ENCODE results near the gene CPPED1. TPM values are rescaled to one million over a fixed set of nuclear protein-coding genes. Genes with fewer than 3 reads are reported as not detected.

CPPED1 gene
- total and polyA plus RNA-seq, 2 of the 4 experiments (the other 2 are of a cell fraction): 5.1 to 6.5 TPM

GRCh38 chr16:12688951-12689850, 114.5 kb downstream of the CPPED1 start:
- POLR2A ChIA-PET (ENCODE audit: unreplicated experiment): no interaction called here
- H4K20me1 ChIP-seq (ENCODE audit: insufficient read depth, low read length): no peaks in the 10 kb centered on the region
- no peaks in the 10 kb centered on the region for H3K36me3 ChIP-seq (ENCODE audit: control insufficient read depth, insufficient read depth, low read length)
- intact Hi-C loops (cut with micrococcal nuclease): no loop called here
- in situ Hi-C loops (cut with MboI; ENCODE audit: low sequenced_read_pairs): no loop called here
- H3K9ac ChIP-seq (ENCODE audit: low read depth, low read length): no peak overlapping the region
- no peak overlapping the region for H2AK5ac ChIP-seq (ENCODE audit: low read depth, low read length)
- ATAC-seq (ENCODE audit: low read depth): no peak
- no peaks in the 10 kb centered on the region for H3K79me1 ChIP-seq (ENCODE audit: low read depth in 1 of 2, low read length in 2 of 2)
- no peaks in the 10 kb centered on the region for H3K27me3 ChIP-seq (ENCODE audit: control insufficient read depth, insufficient read depth, low read length)
- H4K8ac ChIP-seq (ENCODE audit: low read depth in 2 of 2, low read length in 2 of 2): no peak overlapping the region
- no TSS peak for BruUV-seq (replicated peaks)
- H2AFZ ChIP-seq (replicated peaks; ENCODE audit: low read length, poor library complexity): no peak overlapping the region
- no peaks in the 10 kb centered on the region for H3K9me3 ChIP-seq (ENCODE audit: control insufficient read depth, insufficient read depth, low read length)
- H2BK120ac ChIP-seq (ENCODE audit: low read depth, low read length): no peak overlapping the region
- no peak overlapping the region for H4K5ac ChIP-seq (ENCODE audit: low read depth, low read length)
- dilution Hi-C loops (cut with HindIII; ENCODE audit: low sequenced_read_pairs, unreplicated experiment): no loop called here
- no peaks in the 10 kb centered on the region for H3K4me1 ChIP-seq (ENCODE audit: control insufficient read depth, insufficient read depth, low read length)
- TF ChIP-seq RAD21 (IDR thresholded peaks at IDR 0.05; ENCODE audit: low read length): no peak
- TF ChIP-seq BHLHE40 (IDR thresholded peaks at IDR 0.05; ENCODE audit: low read depth, low read length): no peak
- TF ChIP-seq POLR2A (IDR thresholded peaks at IDR 0.05; ENCODE audit: low read depth, low read length): no peak
- no peak for TF ChIP-seq SMC3 (IDR thresholded peaks at IDR 0.05; ENCODE audit: low read depth, low read length)
- TF ChIP-seq NFE2L2 (IDR thresholded peaks at IDR 0.05; ENCODE audit: low read depth, low read length): no peak
- H2BK5ac ChIP-seq (ENCODE audit: low read depth, low read length, poor library complexity, severe bottlenecking): no peak overlapping the region
- CTCF ChIA-PET: no interaction called here
- H3K23ac ChIP-seq (ENCODE audit: low read depth, low read length): no peak overlapping the region
- DNase-seq: no peak
- H3K56ac ChIP-seq (ENCODE audit: extremely low read depth, insufficient read depth, low read length): no peak overlapping the region
- H4K91ac ChIP-seq (ENCODE audit: insufficient read depth, low read depth, low read length): no peak overlapping the region
- no peaks in the 10 kb centered on the region for H3K9me1 ChIP-seq (ENCODE audit: insufficient read depth, low read length)
- H3K4ac ChIP-seq (ENCODE audit: low read depth, low read length): no peak overlapping the region
- H3K18ac ChIP-seq (ENCODE audit: low read depth, low read length): no peak overlapping the region
- no peak overlapping the region for H3K4me3 ChIP-seq (ENCODE audit: insufficient read depth, low read depth, low read length)
- no peak overlapping the region for H2AK9ac ChIP-seq (replicated peaks; ENCODE audit: low read depth, low read length, poor library complexity)
- H2BK15ac ChIP-seq (ENCODE audit: low read depth, low read length): no peak overlapping the region
- no peak overlapping the region for H3K14ac ChIP-seq (replicated peaks; ENCODE audit: low read depth, low read length)
- H3K27ac ChIP-seq (ENCODE audit: insufficient read depth, low read length): no peak overlapping the region
- WGBS, 2 experiments (ENCODE audit: extremely low coverage in 2 of 2, insufficient read length in 1 of 2): 40% methylated on average over 1 of the region's 6 CpGs; no CpG with 5 or more reads in 1 of the 2 experiments
- H2BK20ac ChIP-seq (ENCODE audit: low read depth, low read length): no peak overlapping the region
- H3K4me2 ChIP-seq (ENCODE audit: low read depth, low read length): no peak overlapping the region

All from IMR-90 (cell line).